NCI-H226 (cell line): ENCODE measurements around the gene DNAAF1.
"Not testable (repeated sequence)": the region's sequence is repeated elsewhere in the genome, so short reads cannot be mapped to it uniquely, and the experiment has no call there.

Experiments used
- DNase-seq: peaks from one replicate; pipeline ENCODE4 v3.0.0-alpha.2; 2015

DNAAF1 gene

GRCh38 chr16:84144859-84145639 is at the start of gene DNAAF1, which contains the start of gene HSDL1:
DNAAF1 (plus strand) TSS chr16:84145308; CDS start chr16:84145441, 133 bp downstream.
HSDL1 (minus strand) TSS chr16:84145177; CDS start chr16:84131321, 13,856 bp downstream.
- DNase-seq: peak; percentile 72

DNA sequence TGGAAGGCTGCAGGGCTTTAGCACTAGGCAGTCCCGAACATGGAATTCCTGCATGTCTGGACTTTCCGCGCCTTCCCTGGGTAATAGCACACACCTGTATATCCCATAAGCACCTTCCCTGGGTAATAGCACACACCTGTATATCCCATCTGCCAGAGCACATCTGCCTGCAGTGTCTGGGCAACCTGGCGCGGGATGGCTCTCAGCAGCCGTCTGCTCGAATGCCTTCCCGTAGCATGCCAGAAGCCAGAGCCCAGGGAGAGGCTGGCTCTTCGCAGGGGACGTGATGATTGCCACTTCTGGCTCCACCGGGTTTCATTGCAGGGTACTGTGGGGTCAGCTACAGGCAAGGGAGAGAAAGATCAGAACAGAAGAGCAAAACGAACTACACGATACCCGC is 49.6 kb upstream of the DNAAF1 start:
- no peak for DNase-seq

DNA sequence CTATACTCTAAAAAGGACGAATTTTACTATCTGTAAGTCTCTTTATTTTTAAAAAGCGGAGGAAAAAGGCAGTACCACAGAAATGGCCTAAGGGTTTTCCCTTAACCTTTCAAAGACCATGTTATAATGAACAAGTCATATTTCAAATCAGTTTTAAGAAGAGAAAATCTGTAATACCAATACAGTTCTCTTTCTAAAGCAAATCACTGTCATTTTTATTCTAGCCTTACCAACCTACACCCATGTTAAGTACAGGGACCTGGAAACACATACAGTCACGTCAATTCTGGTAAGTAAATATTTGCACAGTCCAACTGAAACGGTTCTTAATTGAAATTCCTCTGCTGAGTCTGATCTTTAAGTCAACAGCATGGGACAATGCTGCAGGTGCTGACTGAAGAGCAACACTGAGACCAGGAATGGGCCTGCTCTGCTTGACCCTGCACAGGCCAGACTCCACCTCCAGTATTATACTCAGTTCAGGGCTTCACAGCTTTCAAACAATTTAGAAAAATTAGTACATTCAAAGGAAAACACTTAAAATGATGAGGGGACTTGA is 48.6 kb upstream of the DNAAF1 start:
- DNase-seq: no peak

DNA sequence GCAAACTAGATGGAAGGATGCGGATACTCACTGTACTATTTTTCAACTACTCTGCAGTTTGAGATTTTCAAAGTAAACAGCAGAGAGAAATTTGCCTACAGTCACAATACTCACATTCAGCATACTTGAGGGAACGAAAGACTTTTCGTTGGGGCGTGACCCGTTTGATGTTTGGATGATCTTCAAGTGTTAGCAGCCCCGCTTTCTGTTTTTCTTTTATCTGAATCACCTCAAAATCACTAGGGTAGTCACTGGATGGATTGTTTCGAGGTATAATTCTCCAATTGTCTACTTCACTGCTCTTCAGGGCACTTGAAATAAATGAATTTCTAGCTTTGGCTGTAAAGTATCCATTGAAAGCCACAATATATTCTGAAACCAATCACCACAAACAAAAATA is 46.2 kb upstream of the DNAAF1 start:
- DNase-seq: no peak

GRCh38 chr16:84103678-84104077 is 41.4 kb upstream of the DNAAF1 start:
- no peak for DNase-seq

- DNase-seq: no peak
These were observed 40.9 kb upstream of the DNAAF1 start for GRCh38 chr16:84104231-84104630.

GRCh38 chr16:84105301-84105815 is 39.8 kb upstream of the DNAAF1 start:
- DNase-seq: no peak

DNA sequence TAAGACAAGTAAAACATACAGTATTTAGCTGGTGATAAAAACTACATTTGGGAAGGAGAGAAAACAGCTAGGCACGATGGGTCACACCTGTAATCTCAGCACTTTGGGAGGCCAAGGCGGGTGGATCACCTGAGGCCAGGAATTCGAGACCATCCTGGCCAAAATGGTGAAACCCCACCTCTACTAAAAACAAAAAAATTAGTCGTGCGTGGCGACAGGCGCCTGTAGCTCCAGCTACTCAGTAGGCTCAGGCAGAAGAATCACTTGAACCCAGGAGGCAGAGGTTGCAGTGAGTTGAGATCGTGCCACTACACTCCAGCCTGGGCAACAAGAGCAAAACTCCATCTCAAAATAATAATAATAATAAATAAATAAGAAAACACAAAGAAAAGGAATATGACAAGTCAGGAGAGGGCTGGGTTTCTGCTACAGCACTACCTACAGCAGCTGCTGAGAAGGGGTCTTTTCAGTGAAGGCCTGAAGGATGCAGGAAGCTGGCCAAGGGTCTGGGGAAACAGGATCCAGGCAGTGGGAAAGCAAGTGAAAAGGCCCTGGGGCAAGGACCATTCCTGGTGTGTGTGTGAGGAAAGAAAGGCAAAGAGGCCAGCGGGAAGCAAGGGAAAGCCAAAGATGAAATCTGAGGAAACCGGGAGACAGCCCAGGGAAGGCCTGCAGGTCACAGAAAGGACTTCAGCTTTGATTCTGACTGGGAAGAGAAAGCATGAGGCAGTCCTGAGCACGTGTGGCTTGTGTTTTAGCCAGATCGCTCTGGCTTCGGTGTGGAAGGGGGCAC is 39.0 kb upstream of the DNAAF1 start:
- no peak for DNase-seq

- DNase-seq: no peak
These were observed 37.2 kb upstream of the DNAAF1 start for GRCh38 chr16:84107921-84108320.

DNA sequence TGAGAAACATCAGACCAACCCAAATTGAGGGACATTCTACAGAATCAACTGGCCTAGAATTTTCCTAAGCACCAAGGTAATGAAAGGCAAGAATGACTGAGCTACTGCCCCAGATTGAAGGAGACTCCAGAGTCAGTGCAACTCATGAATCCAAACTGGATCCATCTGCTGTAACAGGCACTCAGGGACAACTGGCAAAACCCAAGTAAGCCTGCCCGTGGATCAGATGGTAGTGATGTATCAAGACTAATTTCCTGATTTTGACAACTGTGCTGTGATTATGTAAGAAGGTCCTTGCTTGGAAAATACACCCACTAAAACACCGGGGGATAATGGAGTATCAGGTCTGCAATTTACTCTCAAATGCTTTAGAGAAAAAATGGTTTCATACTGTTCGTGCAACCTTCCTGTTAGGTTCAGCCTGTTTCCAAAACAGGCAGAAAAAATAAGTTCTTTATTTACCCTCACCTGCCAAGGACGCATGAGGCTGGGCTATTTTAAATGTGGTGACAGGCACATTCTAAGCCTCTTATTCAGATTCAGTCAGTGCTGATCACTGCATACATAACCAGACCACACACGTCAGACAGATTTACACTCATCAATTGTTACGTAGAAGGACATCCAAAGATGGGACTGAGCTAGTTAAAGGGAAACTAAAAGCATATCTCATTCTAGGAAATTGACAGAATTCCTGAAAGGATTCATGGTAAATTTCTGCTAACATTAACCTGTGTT is 35.3 kb upstream of the DNAAF1 start:
- DNase-seq: no peak

- no peak for DNase-seq
These were observed 34.6 kb upstream of the DNAAF1 start for GRCh38 chr16:84110527-84110926.

DNA sequence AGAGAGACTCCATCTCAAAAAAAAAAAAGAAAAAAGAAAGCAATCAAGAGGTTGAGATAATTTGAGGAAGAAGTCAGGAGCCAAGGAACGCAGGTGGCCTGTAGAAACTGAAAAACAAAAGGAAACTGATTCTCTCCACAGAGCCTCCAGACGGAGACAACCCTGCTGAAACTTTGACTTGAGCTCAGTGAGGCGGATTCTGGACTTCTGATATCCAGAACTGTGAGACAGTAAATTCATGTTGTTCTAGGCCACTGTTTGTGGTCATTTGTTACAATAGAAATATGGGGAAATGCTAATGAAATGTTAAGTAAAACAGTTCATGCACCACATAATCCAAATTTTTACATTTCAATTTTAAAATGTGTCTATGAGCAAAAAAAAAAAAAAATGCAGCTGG is 33.6 kb upstream of the DNAAF1 start:
- no peak for DNase-seq

- not testable (repeated sequence) for DNase-seq
These were observed 33.2 kb upstream of the DNAAF1 start for GRCh38 chr16:84111949-84112348.

- peak; percentile 25 for DNase-seq
These were observed 29.0 kb upstream of the DNAAF1 start for GRCh38 chr16:84115919-84116719.

DNA sequence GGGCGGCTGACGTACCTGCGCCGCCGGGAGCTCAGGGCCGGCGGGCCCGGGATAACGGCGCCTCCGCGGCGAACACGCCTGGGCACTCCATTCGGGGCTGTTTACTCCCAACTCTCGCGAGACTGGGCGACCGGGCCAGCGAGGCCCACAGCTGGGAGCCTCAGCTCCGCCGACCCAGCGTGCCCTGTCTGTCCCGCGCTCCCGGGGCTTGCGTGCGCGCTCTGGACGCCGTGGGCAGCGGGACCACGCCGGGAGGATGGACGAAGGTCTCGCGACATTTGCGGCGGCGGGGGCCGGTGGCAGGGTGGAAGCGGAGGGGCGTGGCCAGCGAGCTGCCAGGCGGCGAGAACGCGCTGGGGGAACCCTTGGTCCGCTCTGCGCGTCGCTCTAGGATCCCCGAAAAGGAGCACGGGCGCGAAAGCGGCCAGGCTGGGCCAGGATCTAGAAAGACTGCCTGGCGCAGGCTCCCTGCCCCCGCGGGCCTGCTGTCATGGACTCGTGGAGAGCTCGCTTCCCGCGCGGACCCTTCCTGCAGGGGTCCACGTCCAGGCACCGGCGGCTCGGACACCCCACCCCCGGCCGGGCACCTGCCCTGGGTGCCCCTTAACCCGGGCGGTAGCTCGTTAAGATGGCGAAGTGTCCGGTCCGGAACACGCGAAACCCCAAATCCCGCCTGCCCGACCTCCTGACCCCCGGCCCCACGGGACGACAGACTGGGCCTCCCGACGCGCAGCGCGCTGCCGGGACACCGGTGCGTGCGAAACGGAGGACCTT is 28.2 kb upstream of the DNAAF1 start, which contains the start of gene MBTPS1:
MBTPS1 (minus strand) TSS at position 223 of the 774 bp plus-strand sequence. CDS start 15,159 bp downstream, outside the sequence.
- peak; percentile 98 for DNase-seq

GRCh38 chr16:84117494-84117843 is 27.6 kb upstream of the DNAAF1 start:
- no peak for DNase-seq

DNA sequence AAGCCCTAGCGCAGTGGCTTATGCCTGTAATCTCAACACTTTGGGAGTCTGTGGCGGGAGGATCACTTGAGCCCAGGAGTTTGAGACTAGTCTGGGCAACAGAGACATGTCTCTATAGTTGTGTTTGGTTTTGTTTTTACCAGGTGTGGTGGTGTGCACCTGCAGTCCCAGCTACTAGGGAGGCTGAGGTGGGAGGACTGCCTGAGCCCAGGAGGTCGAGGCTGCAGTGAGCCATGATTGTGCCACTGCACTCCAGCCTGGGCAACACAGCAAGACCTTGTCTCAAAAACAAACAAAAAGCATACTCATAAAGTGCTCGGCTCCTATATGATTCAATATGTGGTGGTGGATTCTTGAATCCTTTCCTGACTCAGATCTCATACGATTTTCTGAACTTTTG is 26.8 kb upstream of the DNAAF1 start:
- not testable (repeated sequence) for DNase-seq

DNA sequence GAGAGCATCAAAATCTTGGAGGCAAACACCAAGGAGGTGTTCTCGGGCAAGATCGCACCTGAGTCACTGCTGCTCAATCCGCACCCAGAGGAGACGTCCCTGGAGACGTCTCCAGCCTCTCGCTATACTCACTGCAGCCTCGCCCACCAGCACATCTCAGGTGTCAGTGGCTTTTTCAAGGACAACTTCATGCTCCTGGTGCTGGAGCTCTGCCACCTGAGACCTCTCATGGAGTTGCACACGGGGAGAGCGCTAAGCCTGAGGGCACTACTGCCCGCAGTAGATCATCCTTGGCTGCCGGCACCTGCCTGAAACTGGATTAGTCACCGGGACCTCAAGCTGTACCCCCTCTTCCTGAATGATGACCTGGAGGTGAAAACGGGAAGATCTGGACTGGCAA is 25.7 kb upstream of the DNAAF1 start:
- no peak for DNase-seq

DNA sequence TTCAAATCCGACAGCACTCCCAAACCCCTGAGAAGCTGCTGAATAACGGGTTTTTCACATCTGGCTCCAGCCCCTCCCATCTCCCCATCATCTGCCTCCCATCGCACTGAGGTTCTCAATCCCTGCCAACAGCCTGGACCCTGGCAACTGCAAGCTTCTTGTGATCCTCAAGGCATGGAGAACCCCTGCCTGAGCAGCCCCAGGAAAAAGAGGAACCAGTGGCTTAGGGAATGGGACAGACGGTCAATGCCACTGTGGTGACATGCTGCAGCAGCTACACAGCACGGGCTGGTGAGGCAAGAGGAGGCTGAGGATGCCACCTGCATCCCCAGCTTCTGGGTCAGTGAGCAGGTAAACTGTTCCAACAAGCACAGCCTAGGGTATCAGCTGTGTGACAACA is 25.1 kb upstream of the DNAAF1 start:
- DNase-seq: no peak

DNA sequence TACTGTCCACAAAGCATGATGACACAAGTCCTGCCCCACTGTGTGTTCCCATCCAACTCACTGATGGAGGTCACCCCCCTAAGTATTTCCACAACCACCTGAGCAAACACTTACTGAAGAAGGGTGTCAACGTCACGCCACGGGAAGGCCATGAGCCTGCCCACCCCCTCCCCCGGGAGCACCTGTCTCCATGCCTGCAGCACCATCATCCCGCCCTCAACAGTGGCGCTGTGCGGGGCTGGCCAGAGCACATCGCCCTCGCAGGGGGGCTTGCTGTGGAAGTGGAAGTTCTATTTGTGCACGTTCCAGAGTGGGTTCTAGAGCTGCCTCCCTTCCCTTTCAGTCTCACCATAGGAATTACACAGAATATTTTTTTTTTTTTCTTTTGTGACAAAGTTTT is 24.1 kb upstream of the DNAAF1 start:
- no peak for DNase-seq
